Panc1 (cell line): ENCODE results near the gene SOBP. TPM values are rescaled to one million over a fixed set of nuclear protein-coding genes. Genes with fewer than 3 reads are reported as not detected.

Experiments used
- ATAC-seq: fragments of 200-7000 bp; cut with Tn5 transposase; 2 replicates; pipeline ENCODE4 v1.9.1; 2020; ENCODE audit warnings: mild to moderate bottlenecking, moderate library complexity
- BruUV-seq: library from RNA; stranded (reverse); fragments of 400-500 nt; replicated peaks from 2 replicates; lab custom pipeline; 2021; lab: Mats Ljungman, UMichigan
- CTCF ChIA-PET: fragments of 300-600 bp; sonication (Branson Sonifier 250); formaldehyde crosslinking; loops from one replicate; lab custom pipeline; 2022; ENCODE audit warnings: antibody characterized with exemption; lab: Charles Lee
- POLR2A ChIA-PET: fragments of 300-600 bp; sonication (Branson Sonifier 250); formaldehyde crosslinking; loops from one replicate; lab custom pipeline; 2022; ENCODE audit warnings: antibody characterized with exemption; lab: Charles Lee
- DNase-seq: peaks from one replicate; pipeline ENCODE4 v3.0.0-alpha.2; 2010; ENCODE audit warnings: low read depth, low spot score
- H3K27ac ChIP-seq: 2 replicates; pipeline ENCODE4 v1.5.1; 2011; ENCODE audit warnings: mild to moderate bottlenecking, low read length, inconsistent platforms
- H3K27me3 ChIP-seq: fragments of 200-500 bp; sonication (Bioruptor generic); 2 replicates; pipeline ENCODE4 v1.6.0; 2014; ENCODE audit warnings: low read length, inconsistent platforms; ENCODE audit not compliant: control insufficient read depth, insufficient read depth
- H3K36me3 ChIP-seq: fragments of 200-500 bp; sonication (Bioruptor generic); 2 replicates; pipeline ENCODE4 v1.5.1; 2014; ENCODE audit warnings: inconsistent platforms, mild to moderate bottlenecking, low read length, moderate library complexity; ENCODE audit not compliant: control insufficient read depth, insufficient read depth
- H3K4me1 ChIP-seq: 2 replicates; pipeline ENCODE4 v1.5.1; 2011; ENCODE audit warnings: inconsistent platforms, mild to moderate bottlenecking, low read length, moderate library complexity; ENCODE audit not compliant: control insufficient read depth, insufficient read depth
- H3K4me3 ChIP-seq, 2 experiments: 2 replicates each; pipeline ENCODE4 v1.5.1; 2011 to 2012; ENCODE audit warnings: low read depth in 2 of 2, low read length in 2 of 2, mild to moderate bottlenecking in 2 of 2, inconsistent platforms in 1 of 2, moderate library complexity in 1 of 2
- H3K9me3 ChIP-seq: fragments of 200-500 bp; sonication (Bioruptor generic); 2 replicates; pipeline ENCODE4 v1.5.1; 2014; ENCODE audit warnings: low read depth, mild to moderate bottlenecking, inconsistent platforms, low read length, moderate library complexity; ENCODE audit not compliant: control insufficient read depth, insufficient read depth
- POLR2AphosphoS5 ChIP-seq: IDR thresholded peaks from 2 replicates; pipeline ENCODE4 v1.6.1; 2012; ENCODE audit warnings: mild to moderate bottlenecking, low read depth, low read length, moderate library complexity
- SIN3A ChIP-seq: IDR thresholded peaks from 2 replicates; pipeline ENCODE4 v1.6.1; 2012; ENCODE audit warnings: low read depth, mild to moderate bottlenecking, low read length, moderate library complexity, borderline replicate concordance; ENCODE audit not compliant: insufficient read depth
- TCF7L2 ChIP-seq: IDR thresholded peaks from 2 replicates; pipeline ENCODE4 v1.6.1; 2011; ENCODE audit warnings: mild to moderate bottlenecking, low read depth, low read length, inconsistent platforms
- in situ Hi-C: cut with HindIII; loops from 2 replicates; pipeline ENCODE4 v1.10.0; 2016; ENCODE audit warnings: low sequenced_read_pairs, low pct_unique_long_range_greater_than_20kb
- intact Hi-C: fragments of 100-400 bp; cut with micrococcal nuclease; formaldehyde crosslinking; loops from one replicate; pipeline ENCODE4 v1.10.0; 2022; ENCODE audit not compliant: unreplicated experiment
- total RNA-seq: library from RNA; stranded (reverse); gene quantifications from one replicate; pipeline ENCODE4 v1.2.1, GENCODE V29; 2021; ENCODE audit not compliant: unreplicated experiment
- TF ChIP-seq, protein P1 (sequence below): fragments of 450-650 bp; IDR thresholded peaks from 2 replicates; pipeline ENCODE4 v1.5.1; 2017; ENCODE audit warnings: mild to moderate bottlenecking
- TF ChIP-seq, protein P2 (sequence below), 2 experiments: IDR thresholded peaks; 2 replicates each; pipeline ENCODE4 v1.6.1; 2011 to 2012; ENCODE audit warnings: low read depth in 2 of 2, control low read depth in 1 of 2, low read length in 1 of 2, mild to moderate bottlenecking in 1 of 2, moderate library complexity in 1 of 2; ENCODE audit not compliant: insufficient read depth in 1 of 2

Gene SOBP
- total RNA-seq, 1 experiment from 2014 or later, result 9.0 TPM

DNA sequence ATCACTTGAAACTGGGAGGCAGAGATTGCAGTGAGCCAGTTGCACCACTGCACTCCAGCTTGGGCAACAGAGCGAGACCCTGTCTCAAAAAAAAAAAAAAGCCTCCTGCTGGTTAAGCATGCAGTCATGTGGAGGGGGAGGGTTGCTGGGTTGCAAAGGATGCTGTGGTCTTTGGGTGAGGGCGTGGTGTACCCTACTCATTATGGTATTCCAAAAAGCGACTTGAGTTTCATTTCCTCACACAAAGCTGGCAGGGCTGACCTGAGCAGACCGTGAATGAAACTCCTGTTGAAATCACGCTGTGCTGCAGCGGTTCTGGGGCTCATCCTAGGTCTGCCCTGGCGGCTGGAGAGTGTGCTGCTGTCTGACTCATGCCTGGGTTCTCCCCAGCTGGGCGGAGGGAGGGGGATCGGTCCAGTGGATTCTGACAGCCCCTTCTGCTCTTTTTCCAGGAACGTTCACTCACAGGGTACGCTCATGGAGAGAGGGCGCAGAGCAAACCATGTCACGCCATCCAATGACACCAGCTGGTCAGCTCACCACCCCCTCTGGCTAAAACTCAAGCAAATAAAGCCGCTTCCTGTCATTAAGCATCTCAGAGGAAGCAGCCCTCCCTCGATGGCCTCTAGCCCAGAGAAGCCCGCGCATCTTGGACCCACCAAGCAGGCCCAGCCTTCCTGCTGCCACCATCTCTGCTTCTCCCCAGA lies 168.0 kb downstream of the SOBP start:
- BruUV-seq, result no TSS peak
- ATAC-seq (peak; percentile 86), DNase-seq (peak; percentile 38)
- Histone ChIP-seq H3K36me3 (no peaks in the 10 kb centered on the region), H3K9me3 (no peaks in the 10 kb centered on the region), H3K4me3 (peak overlapping the region; percentile 25 to 54), H3K4me1 (peaks cover 73% of the 10 kb centered on the region), H3K27me3 (no peaks in the 10 kb centered on the region), H3K27ac (peak overlapping the region; percentile 89)
- in situ Hi-C loops (no loop called here), intact Hi-C loops (loop anchor here (5.0 kb wide), 1 partner anchor 166 kb away; the partner anchor contains the start of gene SOBP)
- 0 out of 2 replicates have a peak, but pooled peaks have one; percentile 12 for TF ChIP-seq POLR2AphosphoS5
- TF ChIP-seq, protein P1, sequence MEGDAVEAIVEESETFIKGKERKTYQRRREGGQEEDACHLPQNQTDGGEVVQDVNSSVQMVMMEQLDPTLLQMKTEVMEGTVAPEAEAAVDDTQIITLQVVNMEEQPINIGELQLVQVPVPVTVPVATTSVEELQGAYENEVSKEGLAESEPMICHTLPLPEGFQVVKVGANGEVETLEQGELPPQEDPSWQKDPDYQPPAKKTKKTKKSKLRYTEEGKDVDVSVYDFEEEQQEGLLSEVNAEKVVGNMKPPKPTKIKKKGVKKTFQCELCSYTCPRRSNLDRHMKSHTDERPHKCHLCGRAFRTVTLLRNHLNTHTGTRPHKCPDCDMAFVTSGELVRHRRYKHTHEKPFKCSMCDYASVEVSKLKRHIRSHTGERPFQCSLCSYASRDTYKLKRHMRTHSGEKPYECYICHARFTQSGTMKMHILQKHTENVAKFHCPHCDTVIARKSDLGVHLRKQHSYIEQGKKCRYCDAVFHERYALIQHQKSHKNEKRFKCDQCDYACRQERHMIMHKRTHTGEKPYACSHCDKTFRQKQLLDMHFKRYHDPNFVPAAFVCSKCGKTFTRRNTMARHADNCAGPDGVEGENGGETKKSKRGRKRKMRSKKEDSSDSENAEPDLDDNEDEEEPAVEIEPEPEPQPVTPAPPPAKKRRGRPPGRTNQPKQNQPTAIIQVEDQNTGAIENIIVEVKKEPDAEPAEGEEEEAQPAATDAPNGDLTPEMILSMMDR, result no peak
- TF ChIP-seq, protein P2, sequence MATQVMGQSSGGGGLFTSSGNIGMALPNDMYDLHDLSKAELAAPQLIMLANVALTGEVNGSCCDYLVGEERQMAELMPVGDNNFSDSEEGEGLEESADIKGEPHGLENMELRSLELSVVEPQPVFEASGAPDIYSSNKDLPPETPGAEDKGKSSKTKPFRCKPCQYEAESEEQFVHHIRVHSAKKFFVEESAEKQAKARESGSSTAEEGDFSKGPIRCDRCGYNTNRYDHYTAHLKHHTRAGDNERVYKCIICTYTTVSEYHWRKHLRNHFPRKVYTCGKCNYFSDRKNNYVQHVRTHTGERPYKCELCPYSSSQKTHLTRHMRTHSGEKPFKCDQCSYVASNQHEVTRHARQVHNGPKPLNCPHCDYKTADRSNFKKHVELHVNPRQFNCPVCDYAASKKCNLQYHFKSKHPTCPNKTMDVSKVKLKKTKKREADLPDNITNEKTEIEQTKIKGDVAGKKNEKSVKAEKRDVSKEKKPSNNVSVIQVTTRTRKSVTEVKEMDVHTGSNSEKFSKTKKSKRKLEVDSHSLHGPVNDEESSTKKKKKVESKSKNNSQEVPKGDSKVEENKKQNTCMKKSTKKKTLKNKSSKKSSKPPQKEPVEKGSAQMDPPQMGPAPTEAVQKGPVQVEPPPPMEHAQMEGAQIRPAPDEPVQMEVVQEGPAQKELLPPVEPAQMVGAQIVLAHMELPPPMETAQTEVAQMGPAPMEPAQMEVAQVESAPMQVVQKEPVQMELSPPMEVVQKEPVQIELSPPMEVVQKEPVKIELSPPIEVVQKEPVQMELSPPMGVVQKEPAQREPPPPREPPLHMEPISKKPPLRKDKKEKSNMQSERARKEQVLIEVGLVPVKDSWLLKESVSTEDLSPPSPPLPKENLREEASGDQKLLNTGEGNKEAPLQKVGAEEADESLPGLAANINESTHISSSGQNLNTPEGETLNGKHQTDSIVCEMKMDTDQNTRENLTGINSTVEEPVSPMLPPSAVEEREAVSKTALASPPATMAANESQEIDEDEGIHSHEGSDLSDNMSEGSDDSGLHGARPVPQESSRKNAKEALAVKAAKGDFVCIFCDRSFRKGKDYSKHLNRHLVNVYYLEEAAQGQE (IDR thresholded peaks at IDR 0.05; ENCODE audit: insufficient read depth in 1 of 2, low read depth in 2 of 2, low read length in 1 of 2), result no peak
- TF ChIP-seq SIN3A, result no peak
- TF ChIP-seq TCF7L2, result peak; percentile 26; the same call in 1 of the 2 replicates
- CTCF ChIA-PET, result interaction anchor here (0.7 kb wide), 1 partner anchor 205 kb away, joined by 3 read pairs; no protein-coding TSS in a partner anchor
- POLR2A ChIA-PET, result interaction anchor here (0.6 kb wide), 1 partner anchor 1944 kb away, joined by 4 read pairs; no protein-coding TSS in a partner anchor

DNA sequence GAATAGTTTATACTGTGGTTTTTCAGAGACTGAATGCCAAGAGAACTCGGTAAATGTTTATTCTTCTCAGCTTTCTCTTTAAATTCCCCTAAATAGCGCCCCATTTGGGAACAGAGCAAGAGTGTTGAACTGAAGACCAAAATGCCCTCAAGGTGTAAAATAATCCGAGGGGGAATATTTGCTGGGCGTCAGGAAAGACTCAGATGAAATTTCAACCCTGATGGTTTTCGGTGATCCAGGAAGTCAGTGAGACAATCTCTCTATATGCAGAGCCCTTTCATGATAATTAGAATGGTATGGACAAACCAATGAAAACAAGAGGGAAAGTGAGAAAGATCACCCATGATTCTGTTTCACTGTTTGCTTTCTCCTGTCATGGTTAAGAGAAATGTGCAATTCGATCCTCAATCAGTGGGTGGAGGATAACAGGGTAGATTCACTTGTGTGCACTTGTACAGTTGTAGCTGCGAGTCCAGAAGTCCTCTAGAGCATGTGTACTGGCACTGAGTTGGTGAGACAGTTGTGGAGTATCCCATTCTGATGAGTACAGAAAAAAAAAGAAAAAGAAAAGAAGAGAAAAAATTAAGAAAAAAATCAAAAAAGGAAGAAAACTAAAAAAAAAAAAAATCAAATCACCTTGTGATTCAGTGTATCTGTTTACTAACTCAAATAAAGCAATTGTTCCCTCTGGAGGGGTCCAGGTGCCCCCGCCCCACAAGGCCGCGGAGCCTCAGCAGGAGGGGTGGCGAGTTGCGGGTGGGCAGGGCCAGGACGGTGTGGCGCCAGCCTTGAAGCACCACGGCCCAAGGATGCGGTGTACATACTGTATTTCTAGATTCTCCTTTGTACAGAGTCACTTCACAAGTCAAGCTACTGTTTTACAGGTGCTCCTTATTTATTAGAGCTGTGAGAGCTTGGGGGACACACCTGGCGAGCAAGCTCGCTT lies 169.3 kb downstream of the SOBP start:
- in situ Hi-C loops, result no loop called here

More for the DNA sequence above, 169.3 kb downstream of the SOBP start:
- ChIA-PET CTCF (no interaction called here), POLR2A (interaction anchor here (0.6 kb wide), 1 partner anchor 21 kb away, joined by 6 read pairs; no protein-coding TSS in a partner anchor)
- TF ChIP-seq POLR2AphosphoS5, result no peak
- no peak for TF ChIP-seq SIN3A
- TF ChIP-seq, protein P2 (IDR thresholded peaks at IDR 0.05; ENCODE audit: insufficient read depth in 1 of 2, low read depth in 2 of 2, low read length in 1 of 2), result no peak
- TF ChIP-seq TCF7L2, result no peak
- ATAC-seq (no peak), DNase-seq (no peak)
- H3K27ac ChIP-seq, result peak overlapping the region; percentile 89
- no peaks in the 10 kb centered on the region for H3K36me3 ChIP-seq
- H3K4me3 ChIP-seq, result peak overlapping the region; percentile 25 to 54
- TSS peak; percentile 86 for BruUV-seq
- intact Hi-C loops, result loop anchor here (5.0 kb wide), 1 partner anchor 167 kb away; the partner anchor contains the start of gene SOBP
- no peaks in the 10 kb centered on the region for H3K9me3 ChIP-seq
- H3K27me3 ChIP-seq, result no peaks in the 10 kb centered on the region
- peaks cover 61% of the 10 kb centered on the region for H3K4me1 ChIP-seq
